T-cell (primary cell): Measurements from ENCODE around the gene OR6A2. TPM values are rescaled to one million over a fixed set of nuclear protein-coding genes. Genes with fewer than 3 reads are reported as not detected.

ENCODE experiments used
- ATAC-seq, 4 experiments: fragments of 200-7000 bp in 3 of 4; fragments of 150-1000 bp in 1 of 4; cut with Tn5 transposase; replicated peaks in 1 of 4; 1 replicate in 3 of 4; 2 replicates in 1 of 4; pipeline ENCODE4 v1.10.0; 2021; ENCODE audit warnings: moderate library complexity in 3 of 4, mild to moderate bottlenecking in 2 of 4, moderate number of reproducible peaks in 1 of 4
- CTCF ChIA-PET, 2 donors: fragments of 300-600 bp; sonication (Branson Sonifier 250); formaldehyde crosslinking; loops; one replicate each; lab custom pipeline; 2022; ENCODE audit warnings: antibody characterized with exemption in 2 of 2; lab: Charles Lee
- POLR2A ChIA-PET, 2 donors: fragments of 300-600 bp; sonication (Branson Sonifier 250); formaldehyde crosslinking; loops; one replicate each; lab custom pipeline; 2022; ENCODE audit warnings: antibody characterized with exemption in 2 of 2; lab: Charles Lee
- DNase-seq, 35 experiments: peaks; one replicate each; pipeline versions ENCODE4 v3.0.0 to v3.0.0-alpha.2; 2013 to 2023
- H3K27ac ChIP-seq: one replicate; pipeline ENCODE4 v1.5.1; 2013; ENCODE audit warnings: low read length
- H3K27me3 ChIP-seq, 2 experiments: replicated peaks in 1 of 2; 1 replicate in 1 of 2; 2 replicates in 1 of 2; pipeline versions ENCODE4 v1.6.1 to v1.7.0; 2013; ENCODE audit warnings: low read length in 1 of 2, mixed read lengths in 1 of 2; ENCODE audit not compliant: control insufficient read depth in 2 of 2, insufficient read depth in 2 of 2; ENCODE audit errors: extremely low read depth in 1 of 2
- H3K36me3 ChIP-seq, 2 donors: 1 replicate in 1 of 2; 2 replicates in 1 of 2; pipeline versions ENCODE4 v1.6.1 to v1.7.0; 2013; ENCODE audit warnings: low read length in 1 of 2; ENCODE audit not compliant: control insufficient read depth in 2 of 2, insufficient read depth in 1 of 2; ENCODE audit errors: extremely low read depth in 1 of 2
- H3K4me1 ChIP-seq, 2 experiments: 1 replicate in 1 of 2; 2 replicates in 1 of 2; pipeline versions ENCODE4 v1.6.1 to v1.7.0; 2013; ENCODE audit warnings: low read length in 2 of 2, mixed read lengths in 1 of 2; ENCODE audit not compliant: insufficient read depth in 2 of 2, control insufficient read depth in 1 of 2; ENCODE audit errors: extremely low read depth in 1 of 2
- H3K4me3 ChIP-seq, 2 donors: 1 replicate in 1 of 2; 2 replicates in 1 of 2; pipeline versions ENCODE4 v1.5.1 to v1.7.0; 2013; ENCODE audit warnings: mild to moderate bottlenecking in 2 of 2, low read length in 1 of 2, moderate library complexity in 1 of 2; ENCODE audit not compliant: control insufficient read depth in 1 of 2; ENCODE audit errors: extremely low read depth in 1 of 2
- H3K9me3 ChIP-seq: 2 replicates; pipeline ENCODE4 v1.7.0; 2013
- H3K27ac Mint-ChIP-seq, 2 donors: one replicate each; pipeline ENCODE4 v1.8.0; 2020 to 2021; ENCODE audit warnings: mild to moderate bottlenecking in 2 of 2, mixed read lengths in 2 of 2
- H3K27me3 Mint-ChIP-seq, 2 donors: one replicate each; pipeline ENCODE4 v1.8.0; 2021 to 2022; ENCODE audit warnings: mixed read lengths in 2 of 2
- H3K36me3 Mint-ChIP-seq: one replicate; pipeline ENCODE4 v1.8.0; 2021; ENCODE audit warnings: mixed read lengths
- H3K4me1 Mint-ChIP-seq, 3 donors: one replicate each; pipeline ENCODE4 v1.8.0; 2020 to 2022; ENCODE audit warnings: mixed read lengths in 3 of 3, mild to moderate bottlenecking in 1 of 3
- H3K4me3 Mint-ChIP-seq, 3 donors: one replicate each; pipeline ENCODE4 v1.8.0; 2020 to 2022; ENCODE audit warnings: mild to moderate bottlenecking in 3 of 3, mixed read lengths in 3 of 3, moderate library complexity in 3 of 3
- H3K9me3 Mint-ChIP-seq, 3 donors: one replicate each; pipeline ENCODE4 v1.8.0; 2020 to 2022; ENCODE audit warnings: mixed read lengths in 3 of 3
- WGBS: methylation state at CpG from one replicate; pipeline ENCODE4 v1.1.5; 2013; ENCODE audit warnings: missing lambda C conversion rate; ENCODE audit not compliant: insufficient coverage; 5-methylcytosine and 5-hydroxymethylcytosine counted together
- total RNA-seq, 35 experiments: library from RNA in 6 of 35; stranded (reverse) in 6 of 35; fragments of 120-200 nt in 1 of 35; gene quantifications; one replicate each; pipeline versions ENCODE4 v1.2.1 to v1.2.4 and lab custom pipeline; 2013 to 2026

Gene OR6A2
- total RNA-seq, 5 donors from 2014 or later (not counting 1 experiment from before 2014, with no cell fraction given) = 0.35 TPM; not detected in 4

DNA sequence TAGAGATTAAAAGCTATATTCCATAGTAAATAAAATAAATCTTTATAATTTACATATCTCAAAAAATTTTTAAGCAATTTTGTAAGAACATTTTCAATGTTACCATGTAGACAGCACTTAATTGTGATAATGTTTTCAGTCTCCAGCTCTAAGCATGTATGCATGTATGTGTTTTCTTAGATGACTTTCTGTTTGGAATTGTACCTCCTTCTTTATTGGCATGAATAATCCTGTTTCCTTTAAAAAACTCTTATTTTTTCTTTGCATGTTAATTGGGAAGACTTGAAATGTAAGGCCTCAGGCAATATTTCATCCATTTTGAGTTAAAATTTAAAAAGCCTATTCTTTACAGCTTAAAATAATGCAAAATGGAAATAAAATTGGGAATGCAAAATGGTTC, 18.7 kb downstream of the OR6A2 start:
- H3K36me3 Mint-ChIP-seq = no peaks in the 10 kb centered on the region
- no peaks in the 10 kb centered on the region for H3K9me3 Mint-ChIP-seq
- H3K27me3 Mint-ChIP-seq = peaks cover 3 to 18% of the 10 kb centered on the region in 2 donors
- DNase-seq = no peak
- no peak overlapping the region for H3K4me3 Mint-ChIP-seq
- POLR2A ChIA-PET = no interaction called here
- H3K36me3 ChIP-seq = no peaks in the 10 kb centered on the region
- H3K27ac ChIP-seq = no peak overlapping the region
- CTCF ChIA-PET = interaction anchor here in 1 of 2 donors (0.6 kb wide), 1 partner anchor 43 kb away, joined by 7 read pairs; no protein-coding TSS in a partner anchor
- no peaks in the 10 kb centered on the region for H3K4me1 Mint-ChIP-seq
- no peak overlapping the region for H3K4me3 ChIP-seq
- H3K4me1 ChIP-seq = no peaks in the 10 kb centered on the region
- H3K27ac Mint-ChIP-seq = no peak overlapping the region
- H3K9me3 ChIP-seq = no peaks in the 10 kb centered on the region
- ATAC-seq = no peak
- H3K27me3 ChIP-seq = peaks cover 0 to 5% of the 10 kb centered on the region in 2 experiments

DNA sequence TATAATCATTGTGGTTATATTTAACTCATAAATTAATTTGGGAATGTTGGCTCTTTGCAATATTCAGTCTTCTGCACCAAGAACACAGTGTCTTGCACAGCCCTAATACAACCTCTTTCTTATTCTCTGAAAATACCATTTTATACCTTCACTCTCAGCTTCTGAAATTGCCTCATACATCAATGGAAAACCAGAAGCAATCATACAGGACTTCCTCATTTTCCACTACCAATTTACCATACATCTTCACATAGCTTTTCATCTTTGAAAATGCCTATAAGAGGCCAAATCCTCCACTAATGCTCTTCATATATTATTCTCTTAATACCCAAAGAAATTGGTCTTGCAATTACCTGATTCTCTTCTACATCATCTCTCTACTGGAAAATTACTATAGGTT, 21.0 kb downstream of the OR6A2 start:
- Histone ChIP-seq H3K4me3 (no peak overlapping the region), H3K36me3 (no peaks in the 10 kb centered on the region), H3K4me1 (no peaks in the 10 kb centered on the region), H3K9me3 (no peaks in the 10 kb centered on the region), H3K27ac (no peak overlapping the region), H3K27me3 (no peaks in the 10 kb centered on the region)
- Mint-ChIP-seq H3K4me1 (no peaks in the 10 kb centered on the region), H3K9me3 (no peaks in the 10 kb centered on the region), H3K27ac (no peak overlapping the region), H3K27me3 (peaks cover 3 to 14% of the 10 kb centered on the region in 2 donors), H3K36me3 (no peaks in the 10 kb centered on the region), H3K4me3 (no peak overlapping the region)
- ATAC-seq (no peak), DNase-seq (no peak)
- ChIA-PET POLR2A (no interaction called here), CTCF (no interaction called here)

DNA sequence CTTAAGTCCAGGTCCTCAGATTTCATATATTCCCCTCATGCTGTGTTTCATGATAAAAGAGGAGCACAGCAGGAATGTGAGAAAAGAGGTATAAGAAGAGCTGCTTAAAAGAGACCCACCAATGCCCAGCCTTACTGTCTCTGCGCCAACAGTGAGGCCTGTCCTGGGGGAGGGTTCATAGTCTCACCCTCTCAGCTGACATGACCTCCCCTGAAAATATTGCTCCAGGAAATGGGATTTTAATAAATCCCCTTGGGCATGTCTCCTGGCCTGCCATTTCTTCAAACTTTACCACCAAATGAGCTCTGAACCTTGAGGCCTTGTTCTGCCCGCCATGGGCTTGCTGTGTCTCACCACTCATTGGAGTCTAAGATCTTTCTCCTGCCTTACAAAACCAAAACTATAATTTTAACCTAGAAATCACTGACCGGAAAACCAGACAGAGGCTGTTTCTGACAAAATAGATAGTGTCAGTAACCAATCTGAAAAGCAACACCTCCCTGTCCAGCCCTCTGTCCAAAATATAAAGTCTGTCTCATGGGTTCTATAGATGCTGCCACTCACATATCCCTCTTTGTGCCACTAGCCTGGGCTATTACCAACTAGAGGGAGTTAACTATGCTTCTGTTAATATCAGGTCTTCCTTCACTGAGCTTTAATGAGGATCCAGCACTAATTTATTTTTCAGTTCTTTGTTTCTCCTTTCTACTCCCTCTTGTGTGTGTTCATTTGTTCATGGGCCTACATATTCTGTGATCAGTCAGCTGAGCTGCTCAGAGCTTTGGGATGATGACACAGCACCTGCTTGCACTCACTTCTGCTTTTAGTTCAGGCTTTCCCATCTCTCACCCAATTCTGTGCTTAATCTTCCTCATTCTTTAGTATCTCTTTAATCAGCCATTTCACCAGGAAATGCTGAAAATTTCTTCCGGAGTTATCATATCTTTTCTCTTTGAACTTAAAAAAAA, 27.3 kb downstream of the OR6A2 start, which contains the start of gene OR2AG2:
OR2AG2 (minus strand) TSS at position 51 of the 968 bp plus-strand sequence. CDS start 3,019 bp downstream, outside the sequence.
- Mint-ChIP-seq H3K27me3 (peaks cover 2 to 3% of the 10 kb centered on the region in 2 donors), H3K4me3 (no peak within 1 kb of the TSS), H3K9me3 (no peaks in the 10 kb centered on the region), H3K27ac (no peak within 1 kb of the TSS), H3K4me1 (peaks cover 3 to 7% (median 4%) of the 10 kb centered on the region in 3 donors), H3K36me3 (no peaks in the 10 kb centered on the region)
- ATAC-seq (no peak), DNase-seq (no peak)
- Histone ChIP-seq H3K27me3 (no peaks in the 10 kb centered on the region), H3K4me3 (no peak within 1 kb of the TSS), H3K4me1 (no peaks in the 10 kb centered on the region), H3K27ac (no peak within 1 kb of the TSS), H3K36me3 (no peaks in the 10 kb centered on the region), H3K9me3 (no peaks in the 10 kb centered on the region)
- 89% methylated on average over 1 of the region's 4 CpGs for WGBS
- ChIA-PET POLR2A (interaction anchor here in 1 of 2 donors (0.5 kb wide), 1 partner anchor 100 kb away, joined by 3 read pairs; no protein-coding TSS in a partner anchor), CTCF (interaction anchor here in 1 of 2 donors (0.6 to 0.7 kb wide), 2 partner anchors 13 to 243 kb away, joined by 3 read pairs; no protein-coding TSS in a partner anchor)

DNA sequence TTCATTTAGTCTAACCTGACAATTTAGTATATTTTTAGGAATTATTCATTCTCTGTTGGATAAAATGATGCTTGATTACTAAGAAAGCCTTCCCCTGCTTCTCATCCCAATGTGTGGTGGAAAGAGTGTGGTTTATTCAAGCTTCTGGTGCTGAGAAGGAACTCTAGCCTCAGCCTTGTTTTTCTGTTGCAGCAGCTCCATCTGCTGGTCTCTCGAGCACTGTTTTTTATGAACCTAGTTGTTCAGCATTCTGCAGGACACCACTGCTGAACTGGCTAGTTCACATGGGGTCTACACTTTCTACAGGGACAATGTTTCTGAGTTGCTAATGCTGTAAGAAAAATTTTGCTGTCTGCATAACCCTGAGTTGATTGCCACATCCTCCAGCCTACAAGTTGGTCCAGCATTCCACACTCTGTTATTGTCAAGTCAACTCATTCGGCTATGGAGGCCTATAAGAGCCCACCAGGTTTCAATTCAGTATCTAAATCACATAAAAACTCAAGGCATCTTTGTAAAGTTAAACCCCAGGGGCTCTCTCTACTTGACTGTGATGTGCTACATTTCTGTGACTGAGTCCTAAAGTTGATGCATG, 42.0 kb downstream of the OR6A2 start:
- Mint-ChIP-seq H3K9me3 (no peaks in the 10 kb centered on the region), H3K36me3 (no peaks in the 10 kb centered on the region), H3K27me3 (peaks cover 3 to 7% of the 10 kb centered on the region in 2 donors), H3K4me3 (no peak overlapping the region), H3K4me1 (peaks cover 13 to 17% (median 14%) of the 10 kb centered on the region in 3 donors), H3K27ac (no peak overlapping the region)
- ATAC-seq (peak; percentile 73 to 84 (median 80)), DNase-seq (peak; percentile 19 to 81 (median 51))
- 50% methylated on average over 2 of the region's 2 CpGs for WGBS
- Histone ChIP-seq H3K4me1 (no peaks in the 10 kb centered on the region), H3K27me3 (no peaks in the 10 kb centered on the region), H3K4me3 (no peak overlapping the region), H3K27ac (no peak overlapping the region), H3K9me3 (no peaks in the 10 kb centered on the region), H3K36me3 (no peaks in the 10 kb centered on the region)
- CTCF ChIA-PET = interaction anchor here (0.6 to 9.5 kb wide), 13 partner anchors 11 to 379 kb away, joined by 3 to 201 read pairs (median 3); partner anchors contain the start of gene RRP8 (in 1 of the 2)
- POLR2A ChIA-PET = no interaction called here

DNA sequence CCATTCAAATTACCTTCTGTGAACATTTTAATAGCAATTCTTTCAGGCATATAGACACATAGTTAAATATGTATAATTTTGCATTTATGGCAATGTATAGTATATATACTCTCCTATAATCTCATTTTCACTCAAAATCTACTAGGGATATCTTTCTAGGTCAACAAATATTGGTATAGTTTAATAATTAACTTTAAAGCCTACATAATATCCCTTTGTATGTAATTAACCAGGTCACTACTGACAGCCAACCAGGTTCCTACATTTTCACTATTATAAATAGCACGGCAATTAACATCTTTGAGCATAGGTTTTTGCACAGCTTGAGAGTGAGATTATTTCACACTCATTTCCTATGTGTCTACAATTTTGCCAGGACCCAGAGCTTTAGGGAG, 43.5 kb downstream of the OR6A2 start:
- Histone ChIP-seq H3K4me1 (no peaks in the 10 kb centered on the region), H3K4me3 (no peak overlapping the region), H3K36me3 (no peaks in the 10 kb centered on the region), H3K9me3 (no peaks in the 10 kb centered on the region), H3K27me3 (no peaks in the 10 kb centered on the region), H3K27ac (no peak overlapping the region)
- ChIA-PET CTCF (interaction anchor here (0.6 to 9.5 kb wide), 16 partner anchors 10 to 377 kb away, joined by 3 to 201 read pairs (median 4); partner anchors contain the start of gene MRPL17 (in 1 of the 2)), POLR2A (interaction anchor here in 1 of 2 donors (0.6 kb wide), 1 partner anchor 62 kb away, joined by 11 read pairs; no protein-coding TSS in a partner anchor)
- H3K27ac Mint-ChIP-seq = no peak overlapping the region
- peaks cover 0 to 2% of the 10 kb centered on the region in 2 donors for H3K27me3 Mint-ChIP-seq
- H3K9me3 Mint-ChIP-seq = no peaks in the 10 kb centered on the region
- peaks cover 14 to 20% (median 14%) of the 10 kb centered on the region in 3 donors for H3K4me1 Mint-ChIP-seq
- no peaks in the 10 kb centered on the region for H3K36me3 Mint-ChIP-seq
- H3K4me3 Mint-ChIP-seq = no peak overlapping the region
- ATAC-seq = no peak
- no peak for DNase-seq
- no CpG with 5 or more reads among the region's 1 CpG for WGBS
